Central memory CD4-positive, alpha-beta T cell (primary cell): ENCODE measurements around the gene PRDX1.
"Not testable (repeated sequence)": the region's sequence is repeated elsewhere in the genome, so short reads cannot be mapped to it uniquely, and the experiment has no call there.

Experiments
- DNase-seq: peaks from one replicate; pipeline ENCODE4 v3.0.0; 2022

Gene PRDX1

GRCh38 chr1:45501505-45501859, 20.2 kb downstream of the PRDX1 start:
- DNase-seq, result no peak

GRCh38 chr1:45499415-45499769, 22.3 kb downstream of the PRDX1 start:
- DNase-seq, result peak; percentile 12

- no peak for DNase-seq
Observed at GRCh38 chr1:45498279-45498678, 23.4 kb downstream of the PRDX1 start.

- peak; percentile 50 for DNase-seq
Observed at GRCh38 chr1:45493116-45493697, 28.5 kb downstream of the PRDX1 start.

GRCh38 chr1:45492691-45493090, 29.0 kb downstream of the PRDX1 start:
- no peak for DNase-seq

- DNase-seq, result no peak
Observed at GRCh38 chr1:45491487-45492260, 30.0 kb downstream of the PRDX1 start.

GRCh38 chr1:45490626-45491486, 30.8 kb downstream of the PRDX1 start, which contains the start of gene TESK2:
TESK2 (minus strand) TSS chr1:45491163; CDS start chr1:45457785, 33,378 bp downstream.
- DNase-seq, result peak; percentile 99

- DNase-seq, result no peak
Observed at GRCh38 chr1:45490121-45490625, 31.5 kb downstream of the PRDX1 start.

- peak; percentile 3 for DNase-seq
Observed at GRCh38 chr1:45489379-45489778, 32.3 kb downstream of the PRDX1 start.

GRCh38 chr1:45488666-45489377, 32.9 kb downstream of the PRDX1 start:
- no peak for DNase-seq

- no peak for DNase-seq
Observed at GRCh38 chr1:45485949-45486348, 35.7 kb downstream of the PRDX1 start.

GRCh38 chr1:45479039-45479748, 42.5 kb downstream of the PRDX1 start:
- DNase-seq, result no peak

GRCh38 chr1:45478121-45478814, 43.4 kb downstream of the PRDX1 start:
- no peak for DNase-seq

GRCh38 chr1:45477646-45478045, 44.0 kb downstream of the PRDX1 start:
- DNase-seq, result no peak

GRCh38 chr1:45474194-45474593, 47.5 kb downstream of the PRDX1 start:
- DNase-seq, result not testable (repeated sequence)

- DNase-seq, result no peak
Observed at GRCh38 chr1:45473302-45473701, 48.4 kb downstream of the PRDX1 start.

GRCh38 chr1:45470306-45470798, 51.3 kb downstream of the PRDX1 start:
- no peak for DNase-seq

GRCh38 chr1:45467353-45467752, 54.3 kb downstream of the PRDX1 start:
- not testable (repeated sequence) for DNase-seq

- DNase-seq, result no peak
Observed at GRCh38 chr1:45465277-45465676, 56.4 kb downstream of the PRDX1 start.
